NK-92 (cell line): ENCODE measurements around the gene BLOC1S1.

Experiments
- DNase-seq: peaks from one replicate; lab custom pipeline; 2025; ENCODE audit not compliant: unreplicated experiment; lab: John Stamatoyannopoulos, UW

BLOC1S1 gene

GRCh38 chr12:55694188-55694515 lies 21.7 kb upstream of the BLOC1S1 start:
- DNase-seq: no peak

- DNase-seq: no peak
Observed at GRCh38 chr12:55694651-55695050, 21.2 kb upstream of the BLOC1S1 start.

DNA sequence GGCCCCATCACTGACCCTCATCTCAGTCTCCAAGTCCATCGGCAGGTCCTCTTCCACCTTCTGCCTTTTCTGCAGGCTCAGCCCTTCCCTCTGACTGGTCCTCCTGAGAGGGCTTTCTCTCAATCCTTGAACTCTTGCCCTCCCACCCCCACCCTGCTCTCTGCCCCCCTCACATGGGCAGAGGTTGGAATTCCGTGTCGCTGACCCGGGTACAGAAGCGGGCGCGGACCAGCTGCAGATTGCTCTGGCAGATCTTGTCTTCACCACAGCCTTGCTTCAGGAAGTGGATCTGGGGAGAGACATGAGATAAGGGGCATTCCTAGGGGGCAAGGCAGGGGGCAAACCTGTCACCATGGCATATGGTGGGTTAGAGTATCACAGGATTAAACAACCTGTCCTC lies 20.5 kb upstream of the BLOC1S1 start:
- DNase-seq: no peak

DNA sequence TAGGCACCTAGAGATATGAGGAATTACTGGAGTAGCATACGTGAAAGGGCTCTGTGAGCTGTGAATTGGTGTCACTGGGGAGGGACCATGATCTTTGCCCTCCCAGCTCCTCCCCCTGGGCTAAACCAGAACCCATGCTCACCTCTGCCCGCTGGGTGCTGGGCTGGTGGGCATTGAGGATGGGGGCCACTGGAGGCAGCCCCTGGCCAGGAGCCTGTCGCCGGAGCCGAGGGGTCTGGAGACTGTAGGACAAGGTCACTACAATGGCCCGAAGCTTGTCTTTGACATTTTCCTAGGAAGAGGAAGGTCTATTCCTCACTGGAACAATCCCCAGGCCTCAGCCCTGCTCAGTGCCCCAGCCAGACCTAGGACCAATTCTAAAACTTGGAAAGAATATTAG lies 19.7 kb upstream of the BLOC1S1 start:
- no peak for DNase-seq

- DNase-seq: no peak
Observed at GRCh38 chr12:55696796-55697462, 18.9 kb upstream of the BLOC1S1 start.

GRCh38 chr12:55697686-55698085 lies 18.2 kb upstream of the BLOC1S1 start:
- DNase-seq: no peak

- DNase-seq: no peak
Observed at GRCh38 chr12:55698241-55698955, 17.4 kb upstream of the BLOC1S1 start.

DNA sequence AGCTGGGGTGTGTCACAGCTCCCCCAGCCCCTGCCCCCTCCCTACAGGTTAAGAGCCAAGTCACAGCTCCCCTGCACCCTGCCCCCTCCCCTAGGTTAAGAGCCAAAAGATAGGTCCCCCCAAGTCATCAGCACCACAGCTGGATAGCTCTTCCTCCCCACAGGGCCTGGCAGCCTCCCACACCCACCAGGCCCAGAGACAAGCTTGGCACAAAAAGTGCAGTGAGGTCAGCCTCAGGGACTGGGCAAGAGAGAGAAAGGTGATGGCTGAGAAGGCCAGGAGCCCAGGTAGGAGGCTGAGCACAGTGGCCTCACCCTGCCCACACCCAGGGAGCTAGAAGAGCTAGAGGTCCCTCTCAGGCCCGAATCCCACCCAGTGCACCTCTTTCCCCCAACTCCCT lies 16.9 kb upstream of the BLOC1S1 start:
- no peak for DNase-seq

DNA sequence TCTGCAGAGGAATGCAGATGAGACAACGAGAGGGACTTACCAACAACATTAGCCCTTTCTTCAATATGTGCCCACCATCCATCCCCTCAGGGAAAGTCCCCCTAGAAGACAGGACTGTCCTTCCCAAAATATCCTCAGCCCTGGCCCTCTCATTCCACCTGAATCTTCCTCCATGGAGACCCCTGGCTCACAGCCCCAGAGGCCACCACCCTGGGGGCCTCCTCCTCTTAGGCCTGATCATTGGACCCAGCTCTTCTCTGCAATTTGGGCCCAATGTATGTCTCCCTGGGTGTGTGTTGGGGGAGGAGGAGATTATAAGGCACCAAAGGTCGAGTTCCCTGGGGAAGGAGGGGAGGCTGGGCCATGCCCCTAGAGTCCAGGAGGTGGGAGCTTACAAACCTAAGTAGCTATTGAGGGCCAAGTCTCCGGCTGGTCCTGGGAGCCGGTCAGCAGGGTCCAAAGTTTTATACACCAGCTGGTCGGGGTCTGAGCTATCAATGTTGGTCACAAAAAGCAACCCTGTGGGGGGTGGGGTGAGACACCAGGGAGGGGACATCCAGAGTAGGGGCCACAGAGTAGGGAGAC lies 16.3 kb upstream of the BLOC1S1 start:
- no peak for DNase-seq

DNA sequence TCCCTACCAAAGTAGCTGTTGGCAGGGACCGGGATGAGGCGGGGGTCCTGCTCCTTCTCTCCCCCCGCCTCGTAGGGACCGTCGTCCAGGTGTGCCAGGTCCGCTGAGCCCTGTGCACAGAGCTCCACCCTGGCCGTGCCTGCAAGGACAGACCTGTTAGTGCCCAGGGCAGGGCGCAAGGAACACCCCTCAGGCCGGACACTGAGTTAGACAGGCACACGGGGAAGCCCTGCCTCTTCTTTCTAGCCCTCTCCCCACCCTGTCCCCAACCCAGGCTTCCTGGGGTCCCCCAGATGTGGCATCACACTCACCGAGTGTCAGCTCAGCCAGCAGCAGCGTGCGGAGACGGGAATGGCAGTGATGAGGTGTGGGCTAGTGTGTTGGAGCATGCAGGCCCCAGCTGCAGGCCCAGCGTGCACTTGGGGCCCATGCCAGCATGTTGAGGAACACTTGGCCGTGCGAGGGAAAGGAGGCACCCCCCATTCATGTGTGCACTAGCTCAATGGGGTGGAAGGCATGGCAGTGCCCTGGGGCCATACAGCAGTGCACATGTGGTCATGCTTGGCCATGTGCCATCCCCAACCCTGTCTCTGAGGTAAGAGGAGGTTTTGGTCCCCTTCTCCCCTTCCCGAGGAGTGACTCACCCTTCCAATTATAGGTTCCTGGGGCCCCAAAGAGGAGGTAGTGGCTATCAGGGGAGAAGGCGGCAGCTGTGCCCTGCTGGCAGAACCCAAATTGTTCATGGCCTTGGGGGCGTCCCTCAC lies 15.4 kb upstream of the BLOC1S1 start:
- DNase-seq: no peak

- DNase-seq: no peak
Observed at GRCh38 chr12:55702861-55703260, 13.0 kb upstream of the BLOC1S1 start.

DNA sequence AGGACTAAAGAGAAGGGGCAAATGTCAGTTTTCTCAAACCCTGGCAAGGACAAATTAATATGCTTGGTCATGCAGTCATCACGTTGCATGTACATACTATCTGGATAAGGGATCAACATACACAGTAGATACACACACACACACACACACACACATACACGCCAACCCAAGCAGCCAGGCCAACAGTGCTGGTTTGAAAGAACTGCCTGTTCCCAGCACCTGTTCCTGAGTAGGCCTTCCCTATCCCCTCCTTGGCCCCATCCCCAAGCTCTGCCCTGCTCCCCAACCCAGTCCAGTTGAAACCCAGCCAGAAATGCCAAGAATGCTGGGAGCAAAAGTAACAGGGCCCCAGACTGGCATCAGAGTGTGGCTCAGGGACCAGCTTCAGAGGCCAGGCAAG lies 12.6 kb upstream of the BLOC1S1 start:
- no peak for DNase-seq

DNA sequence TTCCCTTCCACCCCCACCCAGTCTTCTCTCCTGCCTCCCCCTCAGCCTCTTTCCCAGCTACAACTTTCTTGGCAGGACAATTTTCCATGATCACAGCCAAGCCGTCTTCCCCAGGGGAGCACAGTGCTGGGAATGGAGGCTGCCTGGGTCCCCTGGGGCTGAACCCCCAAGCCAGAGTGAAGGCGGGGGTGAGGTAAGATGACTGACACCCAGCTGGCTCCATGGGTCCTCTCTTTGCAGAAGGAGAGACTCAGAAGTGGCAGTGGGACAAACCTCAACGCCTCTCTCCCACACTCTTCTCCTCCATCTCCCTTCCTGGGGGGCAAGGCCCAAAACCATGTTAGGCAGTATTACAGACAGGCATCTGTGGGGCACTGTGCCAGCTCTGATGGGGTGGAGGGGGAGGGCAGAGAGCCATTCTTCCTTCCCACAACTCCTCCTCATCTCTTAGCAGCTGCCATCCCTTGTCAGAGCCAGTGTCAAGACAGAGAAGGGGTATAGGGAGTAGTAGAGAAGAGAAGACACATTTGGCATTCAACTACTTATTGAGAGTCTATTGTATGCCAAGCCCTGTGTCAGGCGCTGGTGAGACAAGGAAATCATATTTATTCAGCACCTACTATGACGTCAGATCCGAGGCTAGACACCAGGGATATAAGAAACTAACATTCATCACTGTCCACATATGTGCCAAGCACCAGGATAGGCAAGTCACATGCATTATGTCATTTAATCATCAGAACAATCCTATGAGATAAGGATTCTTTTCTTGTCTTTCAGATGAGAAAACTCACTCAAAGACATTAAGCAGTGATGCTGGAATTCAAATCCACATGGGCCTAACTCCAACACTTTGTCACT lies 11.7 kb upstream of the BLOC1S1 start:
- DNase-seq: no peak

- no peak for DNase-seq
Observed at GRCh38 chr12:55704824-55705718, 10.8 kb upstream of the BLOC1S1 start.

GRCh38 chr12:55705782-55706402 lies 10.0 kb upstream of the BLOC1S1 start:
- DNase-seq: no peak

GRCh38 chr12:55706568-55707218 lies 9.2 kb upstream of the BLOC1S1 start:
- DNase-seq: no peak

GRCh38 chr12:55707219-55707671 lies 8.6 kb upstream of the BLOC1S1 start:
- DNase-seq: no peak

GRCh38 chr12:55707841-55708694 lies 7.8 kb upstream of the BLOC1S1 start, which contains the start of gene ITGA7:
Gene ITGA7, minus strand, starts transcription at chr12:55707904. Its CDS starts 222 bp downstream, at chr12:55707682.
- DNase-seq: no peak
